ENCODE results near the gene PCDHA4.
"Not testable (repeated sequence)": the region's sequence is repeated elsewhere in the genome, so short reads cannot be mapped to it uniquely, and the experiment has no call there.

The PCDHA4 gene

GRCh38 chr5:140806834-140807775 is at the start of gene PCDHA4:
TSS of gene PCDHA4 (plus strand) at chr5:140807068.
- Mint-ChIP-seq H3K9me3 (peaks cover 38% of the 10 kb centered on the region), H3K4me3 (no peak within 1 kb of the TSS), H3K27me3 (peaks cover 19% of the 10 kb centered on the region), H3K4me1 (no peaks in the 10 kb centered on the region), H3K27ac (no peak within 1 kb of the TSS), H3K36me3 (ENCODE audit: low read depth) (peaks cover 6% of the 10 kb centered on the region)
- DNase-seq = peak; percentile 14
- ATAC-seq = no peak

DNA sequence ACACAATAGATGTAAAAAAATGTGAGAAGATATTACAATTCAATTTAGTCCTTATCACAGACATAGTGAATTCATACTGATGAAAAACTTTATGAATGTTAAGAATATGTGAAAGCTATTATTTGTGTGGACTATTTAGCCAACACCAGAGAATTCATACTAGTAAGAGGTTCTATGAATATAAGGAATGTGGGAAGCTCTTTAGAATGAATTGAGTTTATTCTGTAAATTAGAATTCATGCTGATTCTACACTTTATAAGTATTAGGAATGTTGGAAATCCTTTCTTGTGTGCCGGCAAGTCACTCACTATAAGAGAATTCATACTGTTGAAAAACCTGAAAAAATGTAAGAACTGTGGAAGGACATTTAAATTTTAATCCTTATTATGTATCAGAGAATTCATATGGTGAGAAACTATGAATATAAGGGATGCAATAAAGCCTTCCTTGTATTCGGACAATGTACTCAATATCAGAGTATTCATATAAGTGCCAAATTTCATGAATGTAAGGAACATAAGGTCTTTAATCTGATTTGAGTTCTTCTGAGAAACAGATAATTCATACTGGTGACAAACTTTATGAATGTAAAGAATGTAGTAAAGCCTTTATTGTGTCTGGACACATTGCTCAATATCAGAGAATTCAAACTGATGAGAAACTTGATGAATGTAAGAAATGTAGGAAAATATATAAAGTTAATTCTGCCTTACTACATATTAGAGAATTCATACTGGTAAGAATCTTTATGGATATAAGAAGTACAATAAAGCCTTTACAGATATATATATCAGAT is 42.5 kb upstream of the PCDHA4 start:
- no peak overlapping the region for H3K27ac Mint-ChIP-seq
- peaks cover 77% of the 10 kb centered on the region for H3K9me3 Mint-ChIP-seq
- no peak for ATAC-seq
- no peak overlapping the region for H3K4me3 Mint-ChIP-seq
- H3K36me3 Mint-ChIP-seq (ENCODE audit: low read depth) = peaks cover 35% of the 10 kb centered on the region
- H3K27me3 Mint-ChIP-seq = peaks cover 2% of the 10 kb centered on the region
- no peak for DNase-seq
- no peaks in the 10 kb centered on the region for H3K4me1 Mint-ChIP-seq

DNA sequence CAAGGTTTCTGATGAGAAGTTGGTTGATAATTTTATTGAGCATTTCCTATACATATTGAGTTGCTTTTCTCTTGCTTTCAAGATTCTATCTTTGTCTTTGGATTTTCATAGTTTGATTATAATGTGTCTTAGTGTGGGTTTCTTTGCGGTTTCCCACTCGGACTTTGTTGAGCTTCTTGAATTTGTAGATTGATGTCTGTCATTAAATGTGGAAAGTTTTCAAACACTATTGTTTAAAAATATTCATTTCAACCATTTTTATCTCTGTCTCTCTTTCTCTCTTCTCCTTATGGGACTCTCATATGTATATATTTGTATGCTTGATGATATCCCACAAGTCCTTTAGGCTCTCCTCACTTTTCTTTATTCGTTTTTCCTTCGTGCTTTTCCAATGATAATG is 39.4 kb upstream of the PCDHA4 start:
- no peak for DNase-seq
- no peak overlapping the region for H3K4me3 Mint-ChIP-seq

DNA sequence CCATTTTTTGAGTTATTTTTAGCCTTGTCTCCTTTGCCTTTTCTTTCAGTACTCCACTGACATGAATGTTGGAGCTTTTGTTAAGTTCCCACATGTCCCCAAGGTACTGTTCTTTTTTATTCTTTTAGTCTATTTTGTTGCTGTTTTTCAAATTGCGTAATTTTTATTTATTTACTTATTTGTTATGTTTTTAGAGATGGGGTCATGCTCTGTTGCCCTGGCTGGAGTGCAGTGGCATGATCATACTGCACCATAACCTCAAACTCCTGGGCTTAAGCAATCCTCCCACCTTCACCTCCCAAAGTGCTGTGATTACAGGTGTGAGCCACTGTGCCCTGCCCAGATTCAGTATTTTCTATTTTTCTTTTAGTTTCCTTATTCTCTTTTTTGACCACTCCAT is 26.4 kb upstream of the PCDHA4 start:
- ATAC-seq (no peak), DNase-seq (no peak)
- Mint-ChIP-seq H3K4me1 (no peaks in the 10 kb centered on the region), H3K4me3 (no peak overlapping the region), H3K9me3 (peaks cover 77% of the 10 kb centered on the region), H3K27ac (no peak overlapping the region), H3K36me3 (ENCODE audit: low read depth) (peaks cover 12% of the 10 kb centered on the region), H3K27me3 (peaks cover 6% of the 10 kb centered on the region)

More for the DNA sequence above, 39.4 kb upstream of the PCDHA4 start:
- Mint-ChIP-seq H3K27me3 (no peaks in the 10 kb centered on the region), H3K27ac (no peak overlapping the region), H3K4me1 (no peaks in the 10 kb centered on the region), H3K9me3 (peaks cover 84% of the 10 kb centered on the region), H3K36me3 (ENCODE audit: low read depth) (peaks cover 24% of the 10 kb centered on the region)
- no peak for ATAC-seq

- peaks cover 23% of the 10 kb centered on the region for H3K36me3 Mint-ChIP-seq (ENCODE audit: low read depth)
- DNase-seq (no peak), ATAC-seq (no peak)
- no peak within 1 kb of the TSS for H3K27ac Mint-ChIP-seq
- H3K9me3 Mint-ChIP-seq = peaks cover 49% of the 10 kb centered on the region
- H3K27me3 Mint-ChIP-seq = peaks cover 20% of the 10 kb centered on the region
- H3K4me3 Mint-ChIP-seq = no peak within 1 kb of the TSS
- no peaks in the 10 kb centered on the region for H3K4me1 Mint-ChIP-seq
Measured at GRCh38 chr5:140785905-140786686, 20.8 kb upstream of the PCDHA4 start, which contains the start of gene PCDHA1. TSS of gene PCDHA1 (plus strand) at chr5:140786140.

- peaks cover 51% of the 10 kb centered on the region for H3K9me3 Mint-ChIP-seq
- not testable (repeated sequence) for H3K4me1 Mint-ChIP-seq
Measured at GRCh38 chr5:140787422-140787821, 19.4 kb upstream of the PCDHA4 start.

DNA sequence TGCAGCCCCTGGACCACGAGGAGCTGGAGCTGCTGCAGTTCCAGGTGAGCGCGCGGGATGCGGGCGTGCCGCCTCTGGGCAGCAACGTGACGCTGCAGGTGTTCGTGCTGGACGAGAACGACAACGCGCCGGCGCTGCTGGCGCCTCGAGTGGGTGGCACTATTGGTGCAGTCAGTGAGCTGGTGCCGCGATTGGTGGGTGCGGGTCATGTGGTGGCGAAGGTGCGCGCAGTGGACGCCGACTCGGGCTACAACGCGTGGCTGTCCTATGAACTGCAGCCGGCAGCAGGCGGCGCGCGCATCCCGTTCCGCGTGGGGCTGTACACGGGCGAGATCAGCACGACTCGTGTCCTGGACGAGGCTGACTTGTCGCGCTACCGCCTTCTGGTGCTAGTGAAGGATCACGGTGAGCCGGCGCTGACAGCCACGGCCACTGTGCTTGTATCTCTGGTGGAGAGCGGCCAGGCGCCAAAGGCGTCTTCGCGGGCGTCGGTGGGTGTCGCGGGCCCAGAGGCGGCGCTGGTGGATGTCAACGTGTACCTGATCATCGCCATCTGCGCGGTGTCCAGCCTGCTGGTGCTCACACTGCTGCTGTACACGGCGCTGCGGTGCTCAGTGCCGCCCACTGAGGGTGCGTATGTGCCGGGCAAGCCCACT is 18.9 kb upstream of the PCDHA4 start:
- H3K4me1 Mint-ChIP-seq, DNase-seq, H3K4me3 Mint-ChIP-seq, ATAC-seq, H3K27ac Mint-ChIP-seq: not testable (repeated sequence)
- Mint-ChIP-seq H3K36me3 (ENCODE audit: low read depth) (peaks cover 21% of the 10 kb centered on the region), H3K27me3 (peaks cover 25% of the 10 kb centered on the region), H3K9me3 (peaks cover 51% of the 10 kb centered on the region)

More at GRCh38 chr5:140787422-140787821, 19.4 kb upstream of the PCDHA4 start:
- H3K27ac Mint-ChIP-seq, H3K4me3 Mint-ChIP-seq, ATAC-seq, DNase-seq: not testable (repeated sequence)
- H3K36me3 Mint-ChIP-seq (ENCODE audit: low read depth) = peaks cover 21% of the 10 kb centered on the region
- H3K27me3 Mint-ChIP-seq = peaks cover 25% of the 10 kb centered on the region

- DNase-seq (no peak), ATAC-seq (no peak)
- Mint-ChIP-seq H3K27me3 (peaks cover 27% of the 10 kb centered on the region), H3K27ac (no peak overlapping the region), H3K4me3 (no peak overlapping the region), H3K9me3 (peaks cover 50% of the 10 kb centered on the region), H3K36me3 (ENCODE audit: low read depth) (peaks cover 24% of the 10 kb centered on the region), H3K4me1 (no peaks in the 10 kb centered on the region)
Measured at GRCh38 chr5:140791089-140791488, 15.8 kb upstream of the PCDHA4 start.

- no peak within 1 kb of the TSS for H3K27ac Mint-ChIP-seq
- peaks cover 14% of the 10 kb centered on the region for H3K27me3 Mint-ChIP-seq
- no peak within 1 kb of the TSS for H3K4me3 Mint-ChIP-seq
- no peaks in the 10 kb centered on the region for H3K4me1 Mint-ChIP-seq
- peaks cover 15% of the 10 kb centered on the region for H3K36me3 Mint-ChIP-seq (ENCODE audit: low read depth)
- ATAC-seq (no peak), DNase-seq (no peak)
- peaks cover 47% of the 10 kb centered on the region for H3K9me3 Mint-ChIP-seq
Measured at GRCh38 chr5:140794595-140795258, 12.1 kb upstream of the PCDHA4 start, which contains the start of gene PCDHA2. TSS of gene PCDHA2 (plus strand) at chr5:140794852.

GRCh38 chr5:140795259-140795641 is 11.6 kb upstream of the PCDHA4 start:
- H3K27ac Mint-ChIP-seq = no peak overlapping the region
- DNase-seq (no peak), ATAC-seq (no peak)
- peaks cover 50% of the 10 kb centered on the region for H3K9me3 Mint-ChIP-seq
- H3K4me1 Mint-ChIP-seq = no peaks in the 10 kb centered on the region
- H3K36me3 Mint-ChIP-seq (ENCODE audit: low read depth) = peaks cover 15% of the 10 kb centered on the region
- no peak overlapping the region for H3K4me3 Mint-ChIP-seq
- H3K27me3 Mint-ChIP-seq = peaks cover 16% of the 10 kb centered on the region

- H3K9me3 Mint-ChIP-seq = peaks cover 53% of the 10 kb centered on the region
- H3K4me3 Mint-ChIP-seq, H3K27ac Mint-ChIP-seq: not testable (repeated sequence)
Measured at GRCh38 chr5:140796072-140796717, 10.7 kb upstream of the PCDHA4 start.

DNA sequence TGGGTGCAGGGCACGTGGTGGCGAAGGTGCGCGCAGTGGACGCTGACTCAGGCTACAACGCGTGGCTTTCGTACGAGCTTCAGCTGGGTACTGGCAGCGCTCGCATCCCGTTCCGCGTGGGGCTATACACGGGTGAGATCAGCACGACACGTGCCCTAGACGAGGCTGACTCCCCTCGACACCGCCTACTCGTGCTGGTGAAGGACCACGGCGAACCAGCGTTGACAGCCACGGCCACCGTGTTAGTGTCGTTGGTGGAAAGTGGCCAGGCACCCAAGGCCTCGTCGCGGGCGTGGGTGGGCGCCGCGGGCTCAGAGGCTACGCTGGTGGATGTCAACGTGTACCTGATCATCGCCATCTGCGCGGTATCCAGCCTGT is 10.2 kb upstream of the PCDHA4 start:
- Mint-ChIP-seq H3K36me3 (ENCODE audit: low read depth) (peaks cover 21% of the 10 kb centered on the region), H3K27ac (no peak overlapping the region), H3K4me3 (no peak overlapping the region), H3K4me1 (no peaks in the 10 kb centered on the region), H3K9me3 (peaks cover 52% of the 10 kb centered on the region), H3K27me3 (peaks cover 16% of the 10 kb centered on the region)
- ATAC-seq (no peak), DNase-seq (no peak)

More at GRCh38 chr5:140796072-140796717, 10.7 kb upstream of the PCDHA4 start:
- ATAC-seq, H3K4me1 Mint-ChIP-seq, DNase-seq: not testable (repeated sequence)
- Mint-ChIP-seq H3K27me3 (peaks cover 16% of the 10 kb centered on the region), H3K36me3 (ENCODE audit: low read depth) (peaks cover 19% of the 10 kb centered on the region)

Data from activated naive CD8-positive, alpha-beta T cell treated with anti-CD3 and anti-CD28 coated beads, Interleukin-2, amount 50 U/mL, for 24 hours (primary cell).